ENCODE results near the gene CSNK1G1. TPM values are rescaled to one million over a fixed set of nuclear protein-coding genes. Genes with fewer than 3 reads are reported as not detected.

CSNK1G1 gene
- total RNA-seq, 1 donor from 2014 or later, result 37.0 TPM

GRCh38 chr15:64289550-64289949 is 66.4 kb downstream of the CSNK1G1 start:
- no peaks in the 10 kb centered on the region for H3K9me3 Mint-ChIP-seq (ENCODE audit: unreplicated experiment)

GRCh38 chr15:64288999-64289398 is 67.0 kb downstream of the CSNK1G1 start:
- Histone ChIP-seq H2AFZ (ENCODE audit: low read depth, low read length) (no peak overlapping the region), H3K79me2 (ENCODE audit: insufficient read depth, low read length) (peaks cover 87% of the 10 kb centered on the region), H3K36me3 (ENCODE audit: insufficient read depth, low read length) (no peaks in the 10 kb centered on the region), H3K9ac (ENCODE audit: low read length) (no peak overlapping the region), H3K4me3 (ENCODE audit: insufficient read depth, low read depth, low read length) (no peak overlapping the region), H3K4me1 (ENCODE audit: insufficient read depth, low read length) (no peaks in the 10 kb centered on the region), H3K27ac (ENCODE audit: low read depth, low read length) (no peak overlapping the region), H3K9me3 (ENCODE audit: insufficient read depth, low read depth, low read length) (no peaks in the 10 kb centered on the region), H3K27me3 (ENCODE audit: insufficient read depth, low read length) (no peaks in the 10 kb centered on the region), H4K20me1 (ENCODE audit: insufficient read depth, low read length) (peaks cover 50% of the 10 kb centered on the region), H3K4me2 (ENCODE audit: low read length) (no peak overlapping the region)
- FAIRE-seq (no peak), DNase-seq (ENCODE audit: low read depth) (peak; percentile 53)
- peaks cover 21% of the 10 kb centered on the region for H3K4me1 Mint-ChIP-seq (ENCODE audit: low read depth, unreplicated experiment)
- no peak overlapping the region for H3K4me3 Mint-ChIP-seq (ENCODE audit: unreplicated experiment)
- H3K27me3 Mint-ChIP-seq (ENCODE audit: low read depth, unreplicated experiment), result no peaks in the 10 kb centered on the region
- H3K36me3 Mint-ChIP-seq (ENCODE audit: low read depth, unreplicated experiment), result no peaks in the 10 kb centered on the region
- no peak overlapping the region for H3K27ac Mint-ChIP-seq (ENCODE audit: unreplicated experiment)
- TF ChIP-seq EZH2 (IDR thresholded peaks at IDR 0.05; ENCODE audit: insufficient read depth, low read length) (no peak), CTCF (IDR thresholded peaks at IDR 0.05; ENCODE audit: insufficient read depth, low read depth, low read length) (no peak)
- H3K9me3 Mint-ChIP-seq (ENCODE audit: unreplicated experiment), result no peaks in the 10 kb centered on the region

More at GRCh38 chr15:64289550-64289949, 66.4 kb downstream of the CSNK1G1 start:
- Histone ChIP-seq H3K9me3 (ENCODE audit: insufficient read depth, low read depth, low read length) (no peaks in the 10 kb centered on the region), H2AFZ (ENCODE audit: low read depth, low read length) (no peak overlapping the region), H3K4me3 (ENCODE audit: insufficient read depth, low read depth, low read length) (no peak overlapping the region), H4K20me1 (ENCODE audit: insufficient read depth, low read length) (peaks cover 53% of the 10 kb centered on the region), H3K4me2 (ENCODE audit: low read length) (no peak overlapping the region), H3K27me3 (ENCODE audit: insufficient read depth, low read length) (no peaks in the 10 kb centered on the region), H3K36me3 (ENCODE audit: insufficient read depth, low read length) (no peaks in the 10 kb centered on the region), H3K79me2 (ENCODE audit: insufficient read depth, low read length) (peaks cover 87% of the 10 kb centered on the region), H3K4me1 (ENCODE audit: insufficient read depth, low read length) (no peaks in the 10 kb centered on the region), H3K27ac (ENCODE audit: low read depth, low read length) (no peak overlapping the region), H3K9ac (ENCODE audit: low read length) (no peak overlapping the region)
- DNase-seq (ENCODE audit: low read depth) (no peak), FAIRE-seq (no peak)
- TF ChIP-seq CTCF (IDR thresholded peaks at IDR 0.05; ENCODE audit: insufficient read depth, low read depth, low read length) (no peak), EZH2 (IDR thresholded peaks at IDR 0.05; ENCODE audit: insufficient read depth, low read length) (no peak)
- Mint-ChIP-seq H3K4me3 (ENCODE audit: unreplicated experiment) (no peak overlapping the region), H3K36me3 (ENCODE audit: low read depth, unreplicated experiment) (no peaks in the 10 kb centered on the region), H3K27ac (ENCODE audit: unreplicated experiment) (no peak overlapping the region), H3K27me3 (ENCODE audit: low read depth, unreplicated experiment) (no peaks in the 10 kb centered on the region), H3K4me1 (ENCODE audit: low read depth, unreplicated experiment) (peaks cover 18% of the 10 kb centered on the region)

GRCh38 chr15:64288577-64288976 is 67.4 kb downstream of the CSNK1G1 start:
- DNase-seq (ENCODE audit: low read depth), result peak; percentile 50
- H3K27ac Mint-ChIP-seq (ENCODE audit: unreplicated experiment), result no peak overlapping the region

More at GRCh38 chr15:64288577-64288976, 67.4 kb downstream of the CSNK1G1 start:
- no peak for FAIRE-seq
- no peak overlapping the region for H2AFZ ChIP-seq (ENCODE audit: low read depth, low read length)
- H3K4me3 ChIP-seq (ENCODE audit: insufficient read depth, low read depth, low read length), result no peak overlapping the region
- no peak overlapping the region for H3K9ac ChIP-seq (ENCODE audit: low read length)
- H3K4me1 ChIP-seq (ENCODE audit: insufficient read depth, low read length), result no peaks in the 10 kb centered on the region
- H4K20me1 ChIP-seq (ENCODE audit: insufficient read depth, low read length), result peaks cover 48% of the 10 kb centered on the region
- H3K79me2 ChIP-seq (ENCODE audit: insufficient read depth, low read length), result peaks cover 85% of the 10 kb centered on the region
- no peaks in the 10 kb centered on the region for H3K27me3 Mint-ChIP-seq (ENCODE audit: low read depth, unreplicated experiment)
- no peak overlapping the region for H3K27ac ChIP-seq (ENCODE audit: low read depth, low read length)
- no peaks in the 10 kb centered on the region for H3K9me3 Mint-ChIP-seq (ENCODE audit: unreplicated experiment)
- H3K4me3 Mint-ChIP-seq (ENCODE audit: unreplicated experiment), result no peak overlapping the region
- no peaks in the 10 kb centered on the region for H3K36me3 Mint-ChIP-seq (ENCODE audit: low read depth, unreplicated experiment)
- no peaks in the 10 kb centered on the region for H3K9me3 ChIP-seq (ENCODE audit: insufficient read depth, low read depth, low read length)
- H3K4me1 Mint-ChIP-seq (ENCODE audit: low read depth, unreplicated experiment), result peaks cover 21% of the 10 kb centered on the region
- no peaks in the 10 kb centered on the region for H3K36me3 ChIP-seq (ENCODE audit: insufficient read depth, low read length)
- no peak overlapping the region for H3K4me2 ChIP-seq (ENCODE audit: low read length)
- TF ChIP-seq EZH2 (IDR thresholded peaks at IDR 0.05; ENCODE audit: insufficient read depth, low read length) (no peak), CTCF (IDR thresholded peaks at IDR 0.05; ENCODE audit: insufficient read depth, low read depth, low read length) (no peak)
- H3K27me3 ChIP-seq (ENCODE audit: insufficient read depth, low read length), result no peaks in the 10 kb centered on the region
